ENCODE data around the gene EDC3. TPM values are rescaled to one million over a fixed set of nuclear protein-coding genes. Genes with fewer than 3 reads are reported as not detected.

EDC3 gene
- total RNA-seq, 4 donors from 2014 or later = 12.7 to 22.7 (median 15.2) TPM

GRCh38 chr15:74625693-74626092, 70.1 kb downstream of the EDC3 start:
- TF ChIP-seq CTCF (IDR thresholded peaks at IDR 0.05) = no peak

DNA sequence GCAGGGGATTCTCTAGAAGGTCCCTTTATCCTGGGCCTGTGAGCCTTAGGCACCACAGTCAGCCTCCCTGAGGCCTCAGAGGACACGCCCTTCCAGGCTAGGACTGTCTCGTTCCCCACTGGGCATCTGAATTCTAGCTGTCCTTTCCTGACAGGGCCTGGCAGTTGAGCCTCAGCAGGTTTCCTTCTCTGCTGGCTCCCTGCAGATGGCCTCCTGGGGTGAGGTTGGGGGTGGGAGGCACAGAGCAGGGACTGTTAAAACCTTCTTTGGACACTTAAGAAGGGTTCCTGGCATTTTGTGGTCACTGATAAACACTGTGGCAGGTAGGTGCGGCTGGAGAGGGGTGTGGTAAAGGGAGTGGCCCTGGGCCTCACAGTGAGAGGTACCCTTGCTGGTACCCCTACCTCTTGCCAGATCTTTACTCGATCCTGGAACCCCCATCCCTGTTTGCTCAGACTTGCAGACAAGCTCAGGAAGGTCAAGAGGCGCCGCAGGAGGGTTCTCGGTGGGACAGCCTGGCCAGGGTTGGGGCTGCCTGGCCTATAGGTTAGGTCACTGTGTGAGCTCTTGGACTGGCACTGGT, 71.7 kb downstream of the EDC3 start:
- TF ChIP-seq CTCF (IDR thresholded peaks at IDR 0.05) = no peak
- DNase-seq (ENCODE audit: low spot score) (no peak), ATAC-seq (ENCODE audit: low FRiP score) (no peak)

More at GRCh38 chr15:74625693-74626092, 70.1 kb downstream of the EDC3 start:
- ATAC-seq (ENCODE audit: low FRiP score) = no peak
- DNase-seq (ENCODE audit: low spot score) = no peak

- TF ChIP-seq CTCF (IDR thresholded peaks at IDR 0.05) = no peak
- no peak for ATAC-seq (ENCODE audit: low FRiP score)
- DNase-seq (ENCODE audit: low spot score) = no peak
These were observed 73.1 kb downstream of the EDC3 start for GRCh38 chr15:74622758-74623157.

DNA sequence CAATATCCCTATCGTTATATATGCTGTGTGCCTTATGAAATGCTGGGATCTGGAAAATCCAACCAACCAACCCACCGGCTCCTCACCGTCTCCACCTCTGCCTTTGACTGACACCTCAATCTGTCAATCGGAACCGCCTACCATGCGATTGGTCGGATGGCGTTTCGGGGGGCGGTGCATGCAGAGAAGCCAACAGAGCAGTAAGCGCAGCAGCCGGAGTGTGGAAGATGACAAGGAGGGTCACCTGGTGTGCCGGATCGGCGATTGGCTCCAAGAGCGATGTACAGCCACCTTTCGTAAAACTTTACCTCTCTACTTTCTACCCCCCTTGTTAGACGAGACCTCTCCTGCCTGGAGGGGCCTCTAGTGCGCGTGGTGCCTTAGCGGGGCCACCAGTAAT, 73.9 kb downstream of the EDC3 start:
- no peak for DNase-seq (ENCODE audit: low spot score)
- ATAC-seq (ENCODE audit: low FRiP score) = no peak
- no peak for TF ChIP-seq CTCF (IDR thresholded peaks at IDR 0.05)

- DNase-seq (ENCODE audit: low spot score) (no peak), ATAC-seq (ENCODE audit: low FRiP score) (no peak)
- TF ChIP-seq CTCF (IDR thresholded peaks at IDR 0.05) = no peak
These were observed 74.3 kb downstream of the EDC3 start for GRCh38 chr15:74621546-74621920.

DNA sequence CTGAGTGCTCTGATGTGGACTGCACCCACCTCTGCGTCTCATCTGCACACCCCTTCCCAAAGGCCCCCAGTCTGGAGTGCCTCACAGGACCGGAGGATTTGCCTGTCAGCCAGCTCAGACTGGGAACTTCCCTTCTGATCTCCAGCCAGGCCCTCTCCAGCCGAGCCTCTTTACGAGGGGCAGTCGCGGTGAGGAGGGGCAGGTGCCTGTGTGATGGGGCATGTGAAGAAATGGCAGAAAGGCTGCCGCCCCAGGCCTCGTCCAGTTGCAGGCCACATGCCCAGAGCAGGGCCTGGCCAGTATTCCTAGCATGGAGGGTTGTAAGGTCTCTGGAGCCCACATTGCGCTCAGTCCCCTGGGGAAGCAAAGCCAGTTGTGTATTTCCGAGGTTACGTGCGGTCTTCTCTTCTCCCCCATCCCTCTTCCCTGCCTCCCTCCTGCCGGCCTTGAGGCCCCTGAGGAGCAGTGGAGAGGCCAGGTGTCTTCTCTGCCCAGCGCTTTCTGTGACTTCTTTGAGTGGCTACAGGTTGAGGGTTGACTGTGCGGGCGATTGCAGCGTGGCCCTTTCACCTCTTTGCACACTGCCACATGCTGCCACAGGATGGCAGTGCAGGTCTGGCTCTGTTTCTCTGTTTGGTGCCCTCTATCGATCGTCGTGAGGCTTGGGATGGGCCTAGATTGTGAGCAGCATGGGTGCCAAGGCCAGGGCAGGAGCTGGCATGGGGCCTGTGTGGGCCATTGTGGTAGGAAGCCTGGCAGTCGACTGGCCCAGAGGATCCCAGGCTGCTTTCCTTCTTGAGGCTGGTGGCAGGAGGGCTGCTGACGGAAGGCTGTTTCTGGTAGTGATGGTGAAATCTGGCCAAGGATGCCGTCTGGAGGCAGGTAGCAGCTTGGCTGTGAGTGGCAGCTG, 74.9 kb downstream of the EDC3 start:
- TF ChIP-seq CTCF (IDR thresholded peaks at IDR 0.05) = no peak
- DNase-seq (ENCODE audit: low spot score) (no peak), ATAC-seq (ENCODE audit: low FRiP score) (peak; percentile 21)
